ENCODE data around the gene MYOCD.
A peak's percentile ranks its signal among the peaks of the same experiment; 100 is the strongest.

The MYOCD gene

DNA sequence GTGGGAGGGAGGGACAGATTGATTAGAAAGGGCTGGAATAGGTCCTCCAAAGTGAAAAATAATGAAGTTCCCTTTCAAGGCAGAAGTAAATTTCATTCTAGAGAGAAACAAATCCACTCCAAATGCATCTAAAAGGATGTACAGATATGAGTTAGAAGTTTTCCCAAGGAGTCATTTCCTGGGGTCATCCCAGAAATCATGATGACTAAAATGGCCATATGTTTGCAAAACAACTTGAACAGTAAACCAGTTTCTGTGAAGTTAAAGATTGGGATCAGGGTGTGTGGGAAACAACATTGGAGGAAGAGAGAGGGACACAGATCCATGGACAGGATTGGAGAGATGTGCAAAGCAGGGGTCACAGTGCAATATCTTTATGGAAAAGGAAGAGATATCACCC is 91.1 kb downstream of the MYOCD start:
- DNase-seq (ENCODE audit: low read depth), result no peak

DNA sequence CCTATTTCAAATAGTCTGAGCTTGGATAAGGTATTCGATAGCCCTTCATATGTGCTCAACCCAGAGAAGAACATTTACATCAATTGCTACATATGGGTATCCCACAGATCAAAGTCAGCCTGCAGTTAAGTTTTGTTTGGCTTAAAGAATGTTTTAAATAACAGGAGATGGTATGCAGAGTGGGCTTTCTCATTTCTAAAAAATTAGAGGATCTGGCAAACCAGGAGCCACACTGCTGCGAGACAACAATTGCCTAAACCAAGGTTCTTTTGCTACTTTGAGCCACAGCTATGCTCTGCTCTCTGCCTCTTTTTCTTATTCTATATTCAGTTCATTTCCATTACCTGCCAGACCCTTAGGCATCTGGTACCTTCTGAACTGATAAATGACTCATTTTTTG is 93.4 kb downstream of the MYOCD start:
- DNase-seq (ENCODE audit: low read depth), result no peak

DNA sequence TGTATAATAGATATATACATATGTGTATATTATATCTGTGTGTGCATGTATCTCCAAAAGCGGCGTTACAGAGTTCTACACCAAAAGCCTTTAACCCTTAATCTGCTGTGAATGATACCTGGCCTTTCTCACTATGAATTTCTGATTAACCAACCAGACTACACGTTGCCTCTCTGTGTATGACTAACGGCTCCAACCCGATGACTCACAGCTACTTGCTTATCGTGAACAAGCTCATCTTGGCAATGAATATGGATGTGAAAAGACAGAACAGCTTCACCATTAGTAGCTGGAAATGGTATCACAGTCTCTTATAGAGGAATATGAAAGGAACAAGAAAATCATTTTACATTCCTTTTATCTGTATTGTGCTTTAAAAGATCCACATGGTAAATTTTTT is 99.9 kb downstream of the MYOCD start:
- peak; percentile 76 for DNase-seq (ENCODE audit: low read depth)

DNA sequence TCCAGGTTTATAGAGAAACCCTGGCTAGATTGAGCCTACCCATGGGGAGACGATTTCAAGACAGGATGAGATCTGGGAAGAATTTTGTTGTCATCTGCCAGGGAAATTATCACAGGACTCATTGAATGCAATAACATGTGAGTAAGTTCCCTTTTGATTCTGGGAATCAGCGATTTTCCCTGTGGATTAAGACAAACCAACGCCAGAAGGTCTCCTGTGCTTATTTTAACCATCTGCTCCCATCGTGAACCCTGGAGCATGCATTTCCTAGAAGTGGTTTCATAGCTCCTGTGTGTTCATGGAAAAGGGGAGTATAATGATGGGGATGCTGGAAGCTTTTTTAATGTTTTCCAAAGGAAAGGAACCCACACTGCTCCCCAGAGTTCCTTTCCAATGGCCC is 102.6 kb downstream of the MYOCD start:
- no peak for DNase-seq (ENCODE audit: low read depth)

DNA sequence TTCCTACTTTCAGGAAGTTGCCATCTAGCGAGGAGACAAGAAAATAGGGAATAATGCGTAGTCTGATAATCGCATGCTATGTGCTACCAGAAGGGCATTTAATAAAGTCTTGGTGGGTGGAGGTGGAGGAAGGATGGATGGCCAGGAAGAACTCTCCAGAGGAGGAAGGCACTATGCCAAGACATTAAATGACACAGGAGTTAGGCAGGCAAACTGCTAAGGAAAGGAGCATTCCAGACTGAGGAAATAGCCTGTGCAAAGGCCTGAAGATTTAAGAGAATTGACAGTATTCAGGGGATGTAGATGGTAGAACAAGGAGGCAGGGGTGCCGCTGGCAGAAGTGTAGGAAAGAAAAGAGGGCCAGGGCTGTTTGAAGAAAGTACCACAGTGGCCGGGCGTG is 104.3 kb downstream of the MYOCD start:
- no peak for DNase-seq (ENCODE audit: low read depth)

DNA sequence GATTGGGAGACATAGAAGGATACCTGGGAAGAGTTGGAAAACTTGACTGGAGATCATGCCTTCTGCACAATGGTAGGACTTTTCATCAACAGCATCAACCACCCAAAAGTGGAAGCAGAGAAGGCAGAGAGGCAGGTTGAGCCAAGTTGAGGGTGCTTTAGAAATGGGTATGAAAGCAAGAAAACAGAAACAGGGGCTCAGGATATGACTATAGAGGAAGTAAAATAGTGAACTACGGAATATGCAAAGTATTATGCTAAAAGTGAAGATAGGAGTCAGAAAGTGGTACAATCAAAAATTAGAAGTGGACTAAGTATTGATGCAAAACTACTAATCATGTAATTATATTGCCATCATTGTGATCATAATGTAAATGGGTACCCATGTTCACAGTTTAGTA is 107.5 kb downstream of the MYOCD start:
- no peak for DNase-seq (ENCODE audit: low read depth)

DNA sequence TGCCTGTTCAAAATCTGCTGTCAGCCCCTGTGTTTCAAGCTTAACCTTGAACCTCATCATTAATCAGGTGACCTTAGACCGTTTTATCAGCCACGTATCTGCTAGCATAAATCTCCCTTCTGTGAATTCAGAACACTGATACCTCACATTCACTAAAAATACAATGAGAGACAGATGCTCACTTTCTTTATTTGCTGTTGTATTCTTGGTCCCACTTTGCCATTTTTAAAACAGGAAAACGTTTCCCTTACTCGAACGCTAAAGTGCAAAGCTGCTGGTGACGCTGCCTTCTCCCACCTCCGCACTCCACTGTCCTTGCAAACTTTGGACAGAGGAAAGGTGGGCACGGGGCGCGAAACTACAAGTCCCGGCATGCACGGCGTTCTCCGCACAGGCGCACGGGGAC is 123.4 kb downstream of the MYOCD start:
- no peak for DNase-seq (ENCODE audit: low read depth)

DNA sequence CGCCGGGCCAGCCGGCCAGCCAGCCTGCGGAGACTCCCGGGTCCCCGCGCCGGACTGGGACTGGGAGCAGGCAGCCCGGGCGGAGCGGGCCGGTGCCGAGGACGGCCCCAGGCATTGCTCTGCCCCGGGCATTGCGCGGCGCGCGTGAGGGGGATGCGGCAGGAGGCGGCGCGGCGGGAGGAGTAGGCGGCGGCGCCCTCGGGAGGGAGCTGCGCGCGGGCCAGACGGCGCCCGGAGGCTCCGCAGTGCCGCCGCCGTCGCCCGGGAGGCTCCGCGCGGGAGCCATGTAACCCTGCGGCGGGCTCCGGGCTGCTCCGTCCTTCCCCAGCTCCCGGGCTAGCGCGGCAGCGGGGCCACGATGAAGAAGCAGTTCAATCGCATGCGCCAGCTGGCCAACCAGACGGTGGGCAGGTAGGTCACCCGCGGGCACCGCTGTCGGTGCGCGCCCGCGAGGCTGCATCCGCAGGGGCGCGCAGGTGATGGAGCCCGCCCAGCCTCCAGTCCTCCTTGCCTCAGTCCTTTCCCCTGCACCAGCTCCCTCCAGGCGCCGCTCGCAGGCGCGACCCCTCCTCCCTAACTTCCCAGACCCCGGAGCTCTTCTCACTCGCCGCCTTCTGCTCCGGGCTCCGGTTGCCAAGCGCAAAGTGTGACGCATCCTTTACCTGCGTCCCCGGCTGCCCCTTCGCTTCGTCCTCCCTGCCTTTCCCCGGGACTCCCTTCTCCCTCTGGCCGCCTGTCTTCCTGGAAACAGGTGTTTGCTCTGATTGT is 124.0 kb downstream of the MYOCD start, which contains the start of gene ARHGAP44:
ARHGAP44 (plus strand) TSS at position 18 of the 768 bp plus-strand sequence; CDS start at position 359, 341 bp downstream.
- peak; percentile 24 for DNase-seq (ENCODE audit: low read depth)

DNA sequence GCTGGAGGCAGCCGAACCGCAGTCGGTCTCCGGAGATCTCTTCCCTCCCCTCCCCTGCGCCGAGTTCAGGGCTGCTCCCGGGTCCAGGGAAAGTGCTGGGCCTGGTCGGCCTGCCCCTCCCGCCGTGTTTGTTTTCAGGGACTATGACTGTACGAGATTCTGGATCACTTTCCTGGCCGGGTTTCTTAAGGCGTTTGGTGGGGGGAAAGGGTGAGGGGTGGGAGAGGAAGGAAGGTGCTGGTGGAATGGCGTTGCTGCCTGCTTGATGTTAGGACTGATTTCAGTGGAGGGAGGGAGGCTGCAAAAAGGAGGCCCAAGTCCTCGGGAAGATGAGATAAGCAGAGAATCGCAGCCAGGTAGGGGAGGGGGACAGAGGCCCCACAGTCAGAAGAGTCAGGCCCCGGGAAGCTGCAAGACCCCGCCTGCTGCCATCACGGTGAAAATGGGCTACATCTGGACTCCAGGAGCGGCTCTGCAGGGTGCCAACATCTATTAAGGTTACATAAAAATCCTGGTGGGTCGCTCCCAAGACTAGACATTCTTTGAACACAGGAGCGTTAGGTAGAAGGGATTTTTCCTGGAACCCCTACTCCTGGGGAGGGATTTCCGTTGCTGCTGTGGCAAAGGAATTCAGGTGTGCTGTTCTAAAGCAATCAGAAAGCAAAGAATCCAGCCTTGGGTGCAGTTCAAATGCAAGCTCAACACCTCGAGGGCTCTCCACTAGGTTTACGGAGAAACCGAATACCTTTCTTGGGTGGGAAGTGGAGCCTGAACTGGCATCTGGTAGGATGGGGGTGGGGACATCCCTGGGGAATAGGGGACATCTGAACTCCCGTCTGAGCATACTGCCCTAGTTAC is 124.8 kb downstream of the MYOCD start:
- no peak for DNase-seq (ENCODE audit: low read depth)

DNA sequence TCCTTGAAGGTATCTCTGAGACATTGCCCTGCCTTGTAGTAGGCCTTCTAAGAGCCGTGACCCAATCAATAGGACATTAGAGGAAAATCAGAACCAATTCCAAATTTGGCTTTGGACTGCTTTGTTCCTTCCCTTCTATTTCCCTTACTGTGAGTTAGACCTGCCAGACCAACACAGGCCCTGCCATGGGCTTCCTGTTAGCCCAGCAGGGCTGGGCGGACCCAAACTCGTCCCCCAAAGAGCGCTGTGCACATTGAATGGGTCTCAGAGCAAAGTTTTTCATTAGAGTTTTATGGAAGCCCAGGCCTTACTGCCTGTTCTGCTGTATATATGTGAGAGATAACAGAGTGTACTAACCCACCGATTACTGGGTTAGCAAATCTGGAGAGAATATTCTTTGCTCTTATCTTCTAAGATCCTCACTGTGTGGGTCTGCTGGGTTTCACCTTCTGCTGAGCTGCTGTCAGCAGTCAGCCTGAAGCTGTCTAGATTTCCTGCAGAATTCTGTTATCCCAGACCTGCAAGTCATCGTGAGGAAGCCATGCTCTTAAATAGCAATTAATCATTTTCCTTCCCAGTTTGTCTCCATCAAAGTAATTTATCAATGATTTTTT is 129.3 kb downstream of the MYOCD start:
- DNase-seq (ENCODE audit: low read depth), result no peak

DNA sequence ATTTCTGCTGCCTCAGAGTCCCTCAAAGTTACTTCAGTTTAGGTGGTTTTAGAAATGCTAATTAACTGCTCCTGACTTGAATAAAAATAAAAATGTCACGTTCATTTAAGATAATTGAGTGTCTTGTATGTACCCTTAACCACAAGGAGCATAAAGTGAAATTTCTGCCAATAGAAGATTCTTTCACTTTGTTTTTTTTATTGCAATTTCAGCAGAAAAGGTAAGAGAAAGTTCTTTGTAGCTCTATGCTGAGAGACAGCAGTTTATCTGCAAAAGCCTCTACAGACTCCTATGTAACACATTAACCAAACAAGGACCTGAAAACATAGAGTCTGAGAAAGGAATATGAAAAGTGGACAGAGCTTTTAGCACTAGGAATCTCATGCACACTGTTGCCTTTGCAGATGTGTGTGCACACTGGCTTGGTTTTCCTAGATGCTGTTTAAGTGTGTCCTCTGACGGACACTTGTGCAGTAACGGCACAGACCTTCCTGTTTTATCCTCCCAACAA is 135.2 kb downstream of the MYOCD start:
- DNase-seq (ENCODE audit: low read depth), result no peak

DNA sequence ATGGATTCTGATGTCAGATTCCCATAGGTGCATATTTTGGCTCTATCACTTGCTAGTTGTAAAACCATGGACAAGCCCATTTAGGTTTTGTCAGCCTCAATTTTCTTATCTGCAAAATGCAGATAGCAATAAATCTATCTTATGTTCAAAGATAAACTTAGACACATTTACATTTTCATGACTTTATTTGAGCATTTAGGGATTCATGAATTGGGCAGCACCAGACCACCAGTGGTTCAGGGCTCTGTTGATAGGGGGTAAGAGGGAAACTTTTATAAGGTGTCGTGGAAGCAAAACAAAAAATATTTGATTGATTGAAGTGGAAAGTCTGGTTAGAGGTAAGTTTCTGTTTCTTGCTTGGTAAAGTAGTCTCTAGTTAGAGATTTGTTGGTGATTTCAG is 140.9 kb downstream of the MYOCD start:
- no peak for DNase-seq (ENCODE audit: low read depth)

DNA sequence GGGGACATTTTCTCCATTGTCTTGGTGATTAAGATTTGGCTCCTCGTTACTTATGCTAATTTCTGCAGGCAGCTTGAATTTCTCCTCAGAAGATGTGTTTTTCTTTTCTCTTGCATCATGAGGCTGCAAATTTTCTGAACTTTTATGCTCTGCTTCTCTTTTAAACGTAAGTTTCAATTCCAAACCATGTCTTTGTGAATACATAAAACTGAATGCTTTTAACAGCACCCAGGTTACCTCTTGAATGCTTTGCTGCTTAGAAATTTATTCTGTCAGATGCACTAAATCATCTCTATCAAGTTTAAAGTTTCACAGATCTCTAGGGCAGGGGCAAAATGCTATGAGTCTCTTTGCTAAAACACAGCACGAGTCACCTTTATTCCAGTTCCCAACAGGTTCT is 143.0 kb downstream of the MYOCD start:
- DNase-seq (ENCODE audit: low read depth), result no peak

DNA sequence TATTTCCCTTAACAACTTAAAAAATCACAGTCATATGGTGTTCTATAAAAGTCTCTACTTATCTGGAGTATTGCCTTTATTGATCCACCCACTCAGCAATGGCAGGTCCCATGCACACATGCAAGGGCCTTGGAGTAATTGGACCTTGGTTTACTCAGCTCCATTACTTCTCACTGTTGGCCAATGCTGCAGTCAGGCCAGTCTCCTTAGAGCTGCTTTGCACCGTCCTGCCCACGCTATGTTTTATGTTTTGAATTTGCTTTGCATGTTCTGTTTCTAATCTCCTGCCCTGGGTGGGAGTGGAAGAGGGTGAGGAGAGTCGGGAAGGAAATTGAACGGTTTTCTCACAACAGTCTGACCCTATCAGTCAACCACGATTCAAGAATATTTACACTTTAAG is 147.2 kb downstream of the MYOCD start:
- no peak for DNase-seq (ENCODE audit: low read depth)

DNA sequence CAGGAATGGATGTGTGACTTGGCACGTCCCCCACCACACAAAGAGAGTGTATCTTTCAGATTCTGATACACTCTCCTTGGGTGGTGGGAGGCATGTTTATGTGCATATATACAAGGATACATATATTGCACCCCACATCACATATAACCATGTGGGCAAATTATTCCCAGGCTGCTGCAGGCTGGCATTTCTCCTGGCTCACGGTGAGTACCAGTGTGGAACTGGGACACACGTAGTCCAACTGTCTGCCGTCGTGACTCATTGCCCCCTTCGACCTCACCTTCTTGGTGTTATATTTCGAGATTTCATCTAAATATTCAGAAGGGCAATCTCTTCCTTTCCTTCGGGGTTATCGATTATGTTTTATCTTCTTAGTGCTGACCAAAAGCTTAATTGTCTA is 148.0 kb downstream of the MYOCD start:
- DNase-seq (ENCODE audit: low read depth), result no peak

DNA sequence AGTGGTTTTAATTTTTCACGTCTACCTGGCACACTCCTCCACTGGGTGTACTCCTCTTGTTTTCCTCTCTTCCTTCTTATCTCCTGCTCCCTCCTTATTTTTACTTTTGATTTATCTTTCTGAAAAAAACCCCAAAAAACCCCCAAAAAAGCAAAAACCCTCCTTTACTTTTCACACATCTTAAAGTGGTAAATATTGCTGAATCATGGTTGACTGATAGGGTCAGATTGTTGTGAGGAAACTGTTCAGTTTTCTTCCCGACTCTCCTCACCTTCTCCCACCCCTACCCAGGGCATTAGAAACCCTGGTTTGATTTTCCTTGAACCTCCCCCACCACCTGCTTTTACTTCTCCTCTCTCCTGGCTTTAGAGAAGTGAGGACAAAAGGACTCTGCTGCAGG is 149.0 kb downstream of the MYOCD start:
- no peak for DNase-seq (ENCODE audit: low read depth)

DNA sequence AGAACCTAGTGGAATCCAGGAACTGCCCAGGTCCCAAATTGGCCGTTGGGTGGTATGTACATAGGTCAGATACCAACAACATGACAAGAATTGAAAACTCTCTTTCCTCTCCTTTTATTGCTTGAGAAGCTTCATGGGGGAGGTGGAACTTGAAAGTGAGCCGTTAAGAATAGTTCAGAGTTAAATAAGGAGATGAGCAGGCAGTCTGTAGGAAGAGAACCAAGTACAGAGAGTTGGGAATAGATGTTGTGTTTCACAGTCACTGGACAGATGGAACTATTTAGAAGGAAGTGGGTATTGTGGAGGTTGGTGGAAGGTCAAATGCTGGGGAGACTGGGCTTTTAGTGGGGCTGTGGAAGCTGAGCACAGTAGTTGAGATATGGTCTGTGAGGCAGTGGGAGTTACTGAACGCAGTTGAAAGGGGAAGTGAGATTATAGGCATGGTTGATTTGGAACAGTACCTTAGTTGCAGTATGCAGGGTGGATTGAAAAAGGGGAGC is 150.0 kb downstream of the MYOCD start:
- DNase-seq (ENCODE audit: low read depth), result no peak
